Liver (tissue), 3 donors: ENCODE results near the gene C1QTNF4.
A peak's percentile ranks its signal among the peaks of the same experiment; 100 is the strongest.
"Not testable (repeated sequence)": the region's sequence is repeated elsewhere in the genome, so short reads cannot be mapped to it uniquely, and the experiment has no call there.

Source experiments
- EGR1 ChIP-seq, 2 donors: IDR thresholded peaks; 2 replicates each; pipeline ENCODE4 v1.6.1; 2016 to 2018; ENCODE audit warnings: antibody characterized with exemption in 2 of 2, low read depth in 2 of 2
- FOXA1 ChIP-seq: IDR thresholded peaks from 2 replicates; pipeline ENCODE4 v1.6.1; 2016; ENCODE audit warnings: antibody characterized with exemption
- GABPA ChIP-seq, 2 donors: IDR thresholded peaks in 1 of 2; conservative IDR thresholded peaks in 1 of 2; 2 replicates each; pipeline ENCODE4 v1.6.1; 2016; ENCODE audit warnings: antibody characterized with exemption in 2 of 2, mild to moderate bottlenecking in 1 of 2, moderate library complexity in 1 of 2
- HNF4G ChIP-seq: IDR thresholded peaks from 2 replicates; pipeline ENCODE4 v1.6.1; 2016; ENCODE audit warnings: antibody characterized with exemption
- JUND ChIP-seq, 2 donors: IDR thresholded peaks; 2 replicates each; pipeline ENCODE4 v1.6.1; 2016; ENCODE audit warnings: antibody characterized with exemption in 2 of 2
- RAD21 ChIP-seq, 2 donors: IDR thresholded peaks; 2 replicates each; pipeline ENCODE4 v1.6.1; 2016; ENCODE audit warnings: antibody characterized with exemption in 2 of 2, mild to moderate bottlenecking in 2 of 2
- RXRA ChIP-seq, 2 donors: IDR thresholded peaks; 2 replicates each; pipeline ENCODE4 v1.6.1; 2017 to 2018; ENCODE audit warnings: antibody characterized with exemption in 2 of 2, mild to moderate bottlenecking in 1 of 2
- TAF1 ChIP-seq: conservative IDR thresholded peaks from 2 replicates; pipeline ENCODE4 v1.6.1; 2016; ENCODE audit warnings: antibody characterized with exemption, mild to moderate bottlenecking
- TF ChIP-seq, protein P1 (sequence below): fragments of 150-350 bp; IDR thresholded peaks from 2 replicates; pipeline ENCODE4 v1.5.1; 2017; ENCODE audit warnings: improper control_type of control experiment, low read depth, low read length; ENCODE audit not compliant: missing input control
- TF ChIP-seq, protein P2 (sequence below): IDR thresholded peaks from 2 replicates; pipeline ENCODE4 v1.6.1; 2016; ENCODE audit warnings: antibody characterized with exemption
- TF ChIP-seq, protein P3 (sequence below): IDR thresholded peaks from 2 replicates; pipeline ENCODE4 v1.6.1; 2016; ENCODE audit warnings: antibody characterized with exemption
- TF ChIP-seq, protein P4 (sequence below): IDR thresholded peaks from 2 replicates; pipeline ENCODE4 v1.6.1; 2016; ENCODE audit warnings: antibody characterized with exemption, mild to moderate bottlenecking
- TF ChIP-seq, protein P5 (sequence below): IDR thresholded peaks from 2 replicates; pipeline ENCODE4 v1.6.1; 2016; ENCODE audit warnings: antibody characterized with exemption
- donor health status: healthy.
- donor health status: healthy.

DNA sequence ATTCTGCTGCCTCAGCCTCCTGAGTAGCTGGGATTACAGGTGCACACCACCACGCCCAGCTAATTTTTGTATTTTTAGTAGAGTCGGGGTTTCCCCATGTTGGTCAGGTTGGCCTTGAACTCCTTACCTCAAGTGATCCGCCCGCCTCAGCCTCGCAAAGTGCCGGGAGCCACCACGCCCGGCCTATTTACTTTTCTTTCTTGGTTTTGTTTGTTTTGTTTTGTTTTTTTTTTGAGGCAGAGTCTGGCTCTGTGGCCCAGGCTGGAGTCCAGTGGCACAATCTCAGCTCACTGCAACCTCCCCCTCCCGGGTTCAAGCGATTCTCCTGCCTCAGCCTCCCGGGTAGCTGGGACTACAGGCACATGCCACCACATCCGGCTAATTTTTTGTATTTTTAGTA, 37.2 kb downstream of the C1QTNF4 start:
- TF ChIP-seq, protein P1, sequence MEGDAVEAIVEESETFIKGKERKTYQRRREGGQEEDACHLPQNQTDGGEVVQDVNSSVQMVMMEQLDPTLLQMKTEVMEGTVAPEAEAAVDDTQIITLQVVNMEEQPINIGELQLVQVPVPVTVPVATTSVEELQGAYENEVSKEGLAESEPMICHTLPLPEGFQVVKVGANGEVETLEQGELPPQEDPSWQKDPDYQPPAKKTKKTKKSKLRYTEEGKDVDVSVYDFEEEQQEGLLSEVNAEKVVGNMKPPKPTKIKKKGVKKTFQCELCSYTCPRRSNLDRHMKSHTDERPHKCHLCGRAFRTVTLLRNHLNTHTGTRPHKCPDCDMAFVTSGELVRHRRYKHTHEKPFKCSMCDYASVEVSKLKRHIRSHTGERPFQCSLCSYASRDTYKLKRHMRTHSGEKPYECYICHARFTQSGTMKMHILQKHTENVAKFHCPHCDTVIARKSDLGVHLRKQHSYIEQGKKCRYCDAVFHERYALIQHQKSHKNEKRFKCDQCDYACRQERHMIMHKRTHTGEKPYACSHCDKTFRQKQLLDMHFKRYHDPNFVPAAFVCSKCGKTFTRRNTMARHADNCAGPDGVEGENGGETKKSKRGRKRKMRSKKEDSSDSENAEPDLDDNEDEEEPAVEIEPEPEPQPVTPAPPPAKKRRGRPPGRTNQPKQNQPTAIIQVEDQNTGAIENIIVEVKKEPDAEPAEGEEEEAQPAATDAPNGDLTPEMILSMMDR = not testable (repeated sequence)
- TF ChIP-seq, protein P2, sequence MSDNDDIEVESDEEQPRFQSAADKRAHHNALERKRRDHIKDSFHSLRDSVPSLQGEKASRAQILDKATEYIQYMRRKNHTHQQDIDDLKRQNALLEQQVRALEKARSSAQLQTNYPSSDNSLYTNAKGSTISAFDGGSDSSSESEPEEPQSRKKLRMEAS = not testable (repeated sequence)
- TF ChIP-seq, protein P3, sequence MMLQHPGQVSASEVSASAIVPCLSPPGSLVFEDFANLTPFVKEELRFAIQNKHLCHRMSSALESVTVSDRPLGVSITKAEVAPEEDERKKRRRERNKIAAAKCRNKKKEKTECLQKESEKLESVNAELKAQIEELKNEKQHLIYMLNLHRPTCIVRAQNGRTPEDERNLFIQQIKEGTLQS = not testable (repeated sequence)
- not testable (repeated sequence) for TF ChIP-seq RAD21 (IDR thresholded peaks at IDR 0.05); TAF1; EGR1 (IDR thresholded peaks at IDR 0.05; ENCODE audit: low read depth in 2 of 2); GABPA (IDR thresholded peaks at IDR 0.05 in 1 of 2, conservative IDR thresholded peaks at IDR 0.05 in 1 of 2); JUND (IDR thresholded peaks at IDR 0.05); FOXA1; HNF4G
- TF ChIP-seq, protein P4, sequence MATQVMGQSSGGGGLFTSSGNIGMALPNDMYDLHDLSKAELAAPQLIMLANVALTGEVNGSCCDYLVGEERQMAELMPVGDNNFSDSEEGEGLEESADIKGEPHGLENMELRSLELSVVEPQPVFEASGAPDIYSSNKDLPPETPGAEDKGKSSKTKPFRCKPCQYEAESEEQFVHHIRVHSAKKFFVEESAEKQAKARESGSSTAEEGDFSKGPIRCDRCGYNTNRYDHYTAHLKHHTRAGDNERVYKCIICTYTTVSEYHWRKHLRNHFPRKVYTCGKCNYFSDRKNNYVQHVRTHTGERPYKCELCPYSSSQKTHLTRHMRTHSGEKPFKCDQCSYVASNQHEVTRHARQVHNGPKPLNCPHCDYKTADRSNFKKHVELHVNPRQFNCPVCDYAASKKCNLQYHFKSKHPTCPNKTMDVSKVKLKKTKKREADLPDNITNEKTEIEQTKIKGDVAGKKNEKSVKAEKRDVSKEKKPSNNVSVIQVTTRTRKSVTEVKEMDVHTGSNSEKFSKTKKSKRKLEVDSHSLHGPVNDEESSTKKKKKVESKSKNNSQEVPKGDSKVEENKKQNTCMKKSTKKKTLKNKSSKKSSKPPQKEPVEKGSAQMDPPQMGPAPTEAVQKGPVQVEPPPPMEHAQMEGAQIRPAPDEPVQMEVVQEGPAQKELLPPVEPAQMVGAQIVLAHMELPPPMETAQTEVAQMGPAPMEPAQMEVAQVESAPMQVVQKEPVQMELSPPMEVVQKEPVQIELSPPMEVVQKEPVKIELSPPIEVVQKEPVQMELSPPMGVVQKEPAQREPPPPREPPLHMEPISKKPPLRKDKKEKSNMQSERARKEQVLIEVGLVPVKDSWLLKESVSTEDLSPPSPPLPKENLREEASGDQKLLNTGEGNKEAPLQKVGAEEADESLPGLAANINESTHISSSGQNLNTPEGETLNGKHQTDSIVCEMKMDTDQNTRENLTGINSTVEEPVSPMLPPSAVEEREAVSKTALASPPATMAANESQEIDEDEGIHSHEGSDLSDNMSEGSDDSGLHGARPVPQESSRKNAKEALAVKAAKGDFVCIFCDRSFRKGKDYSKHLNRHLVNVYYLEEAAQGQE = not testable (repeated sequence)
- TF ChIP-seq, protein P5, sequence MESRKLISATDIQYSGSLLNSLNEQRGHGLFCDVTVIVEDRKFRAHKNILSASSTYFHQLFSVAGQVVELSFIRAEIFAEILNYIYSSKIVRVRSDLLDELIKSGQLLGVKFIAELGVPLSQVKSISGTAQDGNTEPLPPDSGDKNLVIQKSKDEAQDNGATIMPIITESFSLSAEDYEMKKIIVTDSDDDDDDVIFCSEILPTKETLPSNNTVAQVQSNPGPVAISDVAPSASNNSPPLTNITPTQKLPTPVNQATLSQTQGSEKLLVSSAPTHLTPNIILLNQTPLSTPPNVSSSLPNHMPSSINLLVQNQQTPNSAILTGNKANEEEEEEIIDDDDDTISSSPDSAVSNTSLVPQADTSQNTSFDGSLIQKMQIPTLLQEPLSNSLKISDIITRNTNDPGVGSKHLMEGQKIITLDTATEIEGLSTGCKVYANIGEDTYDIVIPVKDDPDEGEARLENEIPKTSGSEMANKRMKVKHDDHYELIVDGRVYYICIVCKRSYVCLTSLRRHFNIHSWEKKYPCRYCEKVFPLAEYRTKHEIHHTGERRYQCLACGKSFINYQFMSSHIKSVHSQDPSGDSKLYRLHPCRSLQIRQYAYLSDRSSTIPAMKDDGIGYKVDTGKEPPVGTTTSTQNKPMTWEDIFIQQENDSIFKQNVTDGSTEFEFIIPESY = not testable (repeated sequence)
- peak in 1 of 2 donors; percentile 7 for TF ChIP-seq RXRA (IDR thresholded peaks at IDR 0.05)
